ENCODE measurements around the gene SLC31A1.
"Not testable (repeated sequence)": the region's sequence is repeated elsewhere in the genome, so short reads cannot be mapped to it uniquely, and the experiment has no call there.

SLC31A1 gene

DNA sequence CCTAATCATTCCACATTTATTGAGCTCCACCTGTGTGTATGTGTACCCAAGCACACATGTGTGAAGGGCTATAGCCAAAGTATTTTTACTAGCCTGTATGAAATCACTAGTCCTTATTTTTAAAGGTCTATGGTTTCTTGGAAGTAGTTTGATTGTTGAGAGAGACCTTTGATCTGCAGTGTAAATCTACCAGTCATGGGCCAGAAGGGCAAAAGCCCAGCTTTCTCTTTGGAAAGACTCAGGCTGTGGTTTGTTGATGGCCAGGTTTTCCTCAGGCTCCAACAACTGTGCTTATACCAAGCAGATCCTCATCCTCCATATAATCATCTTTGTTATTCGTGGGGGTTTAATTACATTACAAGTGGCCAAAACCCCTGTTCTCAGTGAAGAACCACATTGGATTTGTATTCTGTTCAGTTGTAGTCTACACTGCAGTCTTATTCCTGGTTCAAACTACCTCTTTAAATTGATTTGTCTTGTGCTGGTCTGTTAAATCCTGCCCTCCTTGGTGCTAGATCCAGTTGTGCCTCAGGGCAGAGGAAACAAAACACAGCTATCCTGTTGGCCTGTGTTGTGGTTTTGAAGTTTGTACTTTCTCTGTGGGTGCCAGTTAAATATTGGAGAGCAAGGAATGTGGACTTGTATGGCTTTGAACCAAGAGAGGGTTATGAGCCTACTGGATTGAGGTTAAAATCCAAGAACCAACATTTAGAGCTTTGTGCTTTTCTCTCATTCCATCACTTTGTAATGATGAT lies 40.8 kb downstream of the SLC31A1 start:
- DNase-seq (ENCODE audit: low spot score): no peak

DNA sequence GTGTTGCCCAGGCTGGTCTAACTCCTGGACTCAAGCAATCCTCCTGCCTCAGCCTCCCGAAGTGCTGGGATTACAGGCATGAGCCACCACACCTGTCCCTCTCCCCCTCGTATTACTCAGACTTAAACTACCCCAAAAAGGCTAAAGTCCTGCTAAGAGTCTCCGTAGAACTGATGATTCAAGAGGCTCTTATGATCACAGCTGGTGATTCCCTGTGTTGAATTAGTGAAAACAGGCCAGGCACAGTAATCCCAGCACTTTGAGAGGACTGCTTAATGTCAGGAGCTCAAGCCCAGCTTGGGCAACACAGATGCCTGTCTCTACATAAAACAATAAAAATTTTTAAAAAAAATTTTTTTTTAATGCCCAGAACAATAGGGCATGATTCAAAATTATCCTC lies 44.8 kb downstream of the SLC31A1 start:
- no peak for DNase-seq (ENCODE audit: low spot score)

DNA sequence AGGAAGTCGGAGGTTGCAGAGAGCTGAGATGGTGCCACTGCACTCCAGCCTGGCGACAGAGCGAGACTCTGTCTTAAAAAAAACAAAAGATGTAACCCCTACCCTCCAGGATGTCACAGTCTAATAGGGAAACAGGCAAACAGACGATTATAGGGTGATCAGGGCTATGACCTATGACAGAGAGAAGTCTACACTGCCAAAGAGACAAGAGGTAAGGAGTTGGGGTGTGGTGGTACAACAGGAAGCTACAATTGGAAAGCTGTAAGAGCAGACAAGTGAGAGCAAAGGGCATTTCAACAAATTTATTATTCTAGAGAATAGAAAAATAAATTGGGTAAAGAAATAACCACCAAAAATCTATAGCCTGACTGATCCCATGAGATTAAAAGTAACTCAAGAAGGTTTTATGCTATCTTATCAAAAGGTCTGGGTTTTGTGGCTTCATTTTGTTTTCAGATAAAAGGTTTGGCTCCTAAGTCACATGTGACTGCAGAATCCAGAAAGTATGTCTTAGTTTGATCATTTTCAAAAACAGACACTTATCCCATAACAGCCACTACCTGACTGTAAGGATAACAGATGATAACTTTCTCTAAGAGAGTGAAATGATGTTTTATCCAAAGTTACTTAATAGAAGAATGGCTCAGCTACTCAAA lies 46.7 kb downstream of the SLC31A1 start:
- DNase-seq (ENCODE audit: low spot score): no peak

DNA sequence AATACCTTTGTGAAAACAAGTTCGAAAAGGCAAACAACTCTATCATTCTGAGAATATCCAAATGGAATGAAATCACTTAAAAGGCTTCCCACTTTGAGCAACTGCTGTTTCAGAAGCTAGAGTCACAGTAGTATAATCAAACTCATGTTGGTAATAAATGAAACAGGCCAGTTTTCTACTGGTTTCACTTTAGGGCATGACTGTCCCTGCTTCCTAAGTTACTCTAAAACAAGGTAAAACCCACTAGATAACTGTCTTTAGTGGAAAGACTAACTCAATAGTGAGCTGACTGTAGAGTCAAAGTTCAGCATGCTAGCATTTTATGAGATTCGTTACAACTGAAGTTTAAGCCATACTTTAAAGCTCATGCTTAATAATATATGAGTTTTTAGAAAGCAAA lies 48.0 kb downstream of the SLC31A1 start:
- no peak for DNase-seq (ENCODE audit: low spot score)

DNA sequence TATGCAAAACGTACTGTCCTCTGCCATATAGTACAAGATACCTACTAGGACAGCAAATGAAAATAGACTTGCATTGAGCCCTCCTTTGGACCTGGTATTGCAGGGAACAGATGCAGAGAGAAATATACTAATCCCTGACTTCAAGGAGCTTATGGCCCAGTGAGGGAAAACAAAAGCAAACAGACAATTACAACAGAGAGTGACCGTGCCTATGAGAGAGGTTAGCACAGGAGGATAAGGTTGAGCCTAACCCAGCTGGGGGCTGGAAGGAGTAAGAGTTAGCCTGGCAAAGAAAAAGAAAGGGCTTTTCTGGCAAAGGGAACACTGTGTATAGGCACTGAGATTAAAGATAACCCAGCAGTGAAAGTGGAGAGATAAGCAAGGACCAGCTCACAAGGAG lies 48.5 kb downstream of the SLC31A1 start:
- no peak for DNase-seq (ENCODE audit: low spot score)

DNA sequence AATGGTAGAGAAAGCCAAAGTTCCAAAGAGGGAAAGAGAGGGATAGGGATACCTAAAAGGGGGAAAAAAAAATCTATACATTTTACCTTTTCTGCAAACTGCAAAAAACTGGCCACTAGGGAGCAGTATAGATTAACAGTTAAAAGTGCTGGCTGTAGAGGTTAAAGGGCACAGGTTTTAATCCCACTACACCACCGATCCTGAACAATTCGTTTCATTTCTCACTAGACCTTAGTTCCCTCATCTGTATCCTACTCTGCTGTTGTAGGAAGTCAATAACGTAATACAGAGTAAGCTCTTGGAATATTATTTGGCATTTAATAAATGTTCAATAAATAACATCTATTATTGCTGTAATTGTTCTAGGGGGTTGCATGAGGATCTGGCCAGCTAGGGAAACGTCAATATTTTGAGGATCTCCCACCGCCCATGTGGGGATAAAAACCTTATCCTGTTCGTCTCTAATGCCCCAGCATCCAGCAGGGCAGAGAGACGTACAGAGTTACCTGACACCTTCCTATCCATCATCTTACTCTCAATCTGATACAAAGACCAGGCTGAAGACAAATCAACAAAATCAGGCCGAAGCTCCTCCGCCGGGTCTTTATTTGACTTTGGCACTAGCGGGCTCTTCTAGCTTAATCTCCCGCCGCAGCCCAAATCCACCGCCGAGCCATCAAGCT lies 53.3 kb downstream of the SLC31A1 start:
- peak; percentile 61 for DNase-seq (ENCODE audit: low spot score)

DNA sequence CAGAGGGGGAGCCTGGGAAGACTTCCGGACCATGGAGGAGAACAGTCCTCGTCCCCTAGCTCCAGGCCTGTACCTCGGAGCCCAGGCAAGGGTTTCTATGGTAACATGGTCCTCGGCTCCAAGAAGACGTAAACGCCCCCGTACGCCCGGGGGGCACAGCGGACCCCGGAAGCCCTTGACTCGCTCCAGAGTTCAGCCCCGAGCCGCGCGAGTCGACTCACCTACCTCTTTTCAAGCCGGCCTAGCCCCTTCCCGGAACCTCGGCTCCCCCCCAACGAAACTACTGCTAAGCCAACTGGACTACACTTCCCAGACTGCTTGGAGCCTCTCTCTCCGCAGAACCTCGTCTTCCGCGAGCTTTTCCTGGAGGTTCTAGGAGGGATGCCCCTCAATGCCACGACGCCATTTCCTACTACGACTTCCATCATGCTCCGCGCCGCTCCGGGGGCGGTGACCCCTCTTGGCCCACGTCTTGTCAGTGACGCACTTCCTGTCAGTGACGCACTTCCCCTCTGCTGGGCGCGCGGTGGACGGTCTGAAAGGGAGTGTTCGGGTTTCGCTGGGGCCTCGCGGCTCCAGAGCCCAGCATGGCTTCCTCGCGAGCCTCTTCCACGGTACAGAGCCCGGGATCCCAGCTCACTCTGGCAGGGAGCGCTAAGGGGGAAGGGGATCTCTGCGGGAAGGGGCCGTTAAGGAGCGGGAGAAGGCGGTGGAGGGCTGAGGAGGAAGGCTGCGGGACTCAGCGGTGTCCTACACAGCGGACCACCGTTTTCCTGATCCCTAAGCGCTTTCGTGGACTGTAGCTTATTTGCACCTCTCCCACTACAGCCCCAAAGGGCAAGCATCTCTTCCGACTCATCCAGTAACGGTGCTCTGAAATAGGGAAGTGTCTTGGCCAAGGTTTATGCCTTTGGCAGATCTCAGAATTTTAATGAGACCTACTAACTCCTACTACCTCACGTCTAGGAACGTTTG lies 54.1 kb downstream of the SLC31A1 start, which contains the start of the genes CDC26 and PRPF4:
TSS of gene CDC26 (minus strand) at position 416 of the 975 bp plus-strand sequence. CDS start 3,065 bp downstream, outside the sequence.
TSS of gene PRPF4 (plus strand) at position 502 of the 975 bp plus-strand sequence. CDS start at position 588, 86 bp downstream.
- DNase-seq (ENCODE audit: low spot score): peak; percentile 98

DNA sequence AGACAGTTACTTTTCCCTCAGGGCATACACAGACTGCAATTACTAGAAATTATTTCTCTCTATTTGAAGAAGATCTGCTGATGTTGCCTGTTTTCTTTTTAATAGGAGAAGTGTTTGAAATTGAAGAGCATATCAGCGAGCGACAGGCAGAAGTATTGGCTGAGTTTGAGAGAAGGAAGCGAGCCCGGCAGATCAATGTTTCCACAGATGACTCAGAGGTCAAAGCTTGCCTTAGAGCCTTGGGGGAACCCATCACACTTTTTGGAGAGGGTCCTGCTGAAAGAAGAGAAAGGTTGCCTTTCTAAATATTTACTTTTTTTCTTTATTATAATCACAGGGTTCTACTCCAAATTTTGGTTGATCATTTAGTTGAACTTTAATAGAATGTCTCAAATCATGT lies 57.5 kb downstream of the SLC31A1 start:
- DNase-seq (ENCODE audit: low spot score): no peak

DNA sequence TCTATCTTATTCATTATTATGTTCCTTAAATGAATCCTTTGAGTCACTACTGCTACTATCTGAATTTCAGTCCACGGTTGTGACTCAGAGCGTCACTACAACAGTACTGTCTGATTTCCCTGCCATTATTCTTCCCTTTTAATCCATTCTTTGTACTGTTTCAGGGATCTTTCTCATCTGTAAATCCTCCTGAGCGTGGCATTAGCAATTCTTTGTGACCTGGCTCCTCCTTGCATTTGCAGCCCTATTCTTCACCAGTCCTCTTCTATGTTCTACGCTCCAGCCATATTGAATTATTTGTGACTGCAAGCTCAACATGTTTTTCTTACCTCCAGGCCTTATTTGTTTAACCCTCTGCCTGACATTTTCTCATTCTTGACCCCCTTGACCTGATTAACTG lies 60.0 kb downstream of the SLC31A1 start:
- DNase-seq (ENCODE audit: low spot score): no peak

DNA sequence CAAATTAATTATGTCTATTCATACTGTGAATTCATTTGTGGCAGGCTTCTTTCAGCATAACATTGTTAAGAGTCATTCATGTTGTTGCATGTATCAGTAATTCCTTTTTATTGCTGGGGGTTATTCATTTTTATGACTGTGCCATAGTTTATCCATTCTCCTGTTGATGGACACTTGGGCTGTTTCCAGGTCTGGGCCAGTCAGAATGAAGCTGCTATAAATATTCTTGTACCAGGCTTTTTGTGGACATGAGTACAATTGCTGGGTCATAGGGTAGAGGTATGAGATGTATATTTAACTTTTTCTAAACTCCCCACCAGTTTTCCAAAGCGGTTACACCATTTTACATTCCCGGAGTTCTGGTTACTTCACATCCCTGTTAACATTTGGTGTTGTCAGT lies 67.7 kb downstream of the SLC31A1 start:
- no peak for DNase-seq (ENCODE audit: low spot score)

DNA sequence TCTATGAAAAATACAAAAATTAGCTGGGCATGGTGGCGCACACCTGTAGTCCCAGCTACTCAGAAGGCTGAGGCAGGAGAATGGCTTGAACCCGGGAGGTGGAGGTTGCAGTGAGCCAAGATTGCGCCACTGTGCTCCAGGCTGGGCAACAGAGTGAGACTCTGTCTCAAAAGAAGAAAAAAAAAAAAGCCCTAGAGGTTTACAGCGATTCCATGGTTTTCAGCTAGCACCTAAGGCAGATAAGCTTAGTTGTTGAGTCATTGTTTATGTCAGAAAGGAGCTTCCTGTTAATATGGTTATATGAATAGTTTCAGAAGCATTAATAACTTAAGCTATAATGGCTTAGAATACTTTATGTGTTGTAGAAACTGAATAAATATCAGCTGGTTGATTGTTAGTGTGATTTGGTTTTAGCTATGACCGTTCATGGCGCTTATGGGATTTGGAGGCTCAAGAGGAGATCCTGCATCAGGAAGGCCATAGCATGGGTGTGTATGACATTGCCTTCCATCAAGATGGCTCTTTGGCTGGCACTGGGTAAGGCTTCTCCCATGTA lies 68.8 kb downstream of the SLC31A1 start:
- DNase-seq (ENCODE audit: low spot score): no peak

DNA sequence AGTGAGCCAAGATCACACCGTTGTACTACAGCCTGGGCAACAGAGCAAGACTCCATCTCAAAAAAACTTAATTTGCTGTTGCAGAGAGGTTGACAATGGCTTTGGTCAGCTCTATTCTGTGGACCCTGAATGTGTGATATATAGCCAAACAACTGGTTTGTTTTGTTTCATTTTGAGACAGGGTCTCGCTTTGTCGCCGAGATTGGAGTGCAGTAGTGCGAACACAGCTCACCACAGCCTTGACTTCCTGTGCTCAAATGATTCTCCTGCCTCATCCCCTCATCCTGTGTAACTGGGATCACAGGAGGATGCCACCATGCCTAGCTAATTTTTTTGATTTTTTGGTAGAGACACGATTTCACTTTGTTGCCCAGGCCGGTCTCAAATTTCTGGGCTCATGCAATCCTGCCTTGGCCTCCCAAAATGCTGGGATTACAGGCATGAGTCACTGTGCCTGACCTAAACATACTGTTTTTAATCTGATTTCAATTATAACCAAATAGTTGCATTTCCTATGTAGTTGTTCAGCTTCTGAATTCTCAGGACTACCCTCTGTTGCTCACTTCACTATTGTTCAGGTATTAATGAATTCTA lies 72.0 kb downstream of the SLC31A1 start:
- no peak for DNase-seq (ENCODE audit: low spot score)

DNA sequence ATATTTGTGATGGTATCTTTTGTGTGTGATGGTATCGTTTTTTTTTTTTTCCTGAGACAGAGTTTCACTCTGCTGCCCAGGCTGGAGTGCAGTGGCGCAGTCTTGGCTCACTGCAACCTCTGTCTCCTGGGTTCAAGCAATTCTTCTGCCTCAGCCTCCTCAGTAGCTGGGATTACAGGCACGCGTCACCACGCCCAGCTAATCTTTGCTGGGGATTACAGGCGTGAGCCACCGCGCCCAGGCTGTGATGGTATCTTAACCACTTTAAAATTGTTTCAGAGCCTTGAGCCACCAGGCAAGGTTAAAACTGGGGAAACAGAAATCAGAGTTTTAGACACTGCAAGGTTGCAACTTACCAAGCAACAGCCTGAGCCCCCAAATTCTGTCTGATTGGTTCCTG lies 74.9 kb downstream of the SLC31A1 start:
- DNase-seq (ENCODE audit: low spot score): not testable (repeated sequence)

DNA sequence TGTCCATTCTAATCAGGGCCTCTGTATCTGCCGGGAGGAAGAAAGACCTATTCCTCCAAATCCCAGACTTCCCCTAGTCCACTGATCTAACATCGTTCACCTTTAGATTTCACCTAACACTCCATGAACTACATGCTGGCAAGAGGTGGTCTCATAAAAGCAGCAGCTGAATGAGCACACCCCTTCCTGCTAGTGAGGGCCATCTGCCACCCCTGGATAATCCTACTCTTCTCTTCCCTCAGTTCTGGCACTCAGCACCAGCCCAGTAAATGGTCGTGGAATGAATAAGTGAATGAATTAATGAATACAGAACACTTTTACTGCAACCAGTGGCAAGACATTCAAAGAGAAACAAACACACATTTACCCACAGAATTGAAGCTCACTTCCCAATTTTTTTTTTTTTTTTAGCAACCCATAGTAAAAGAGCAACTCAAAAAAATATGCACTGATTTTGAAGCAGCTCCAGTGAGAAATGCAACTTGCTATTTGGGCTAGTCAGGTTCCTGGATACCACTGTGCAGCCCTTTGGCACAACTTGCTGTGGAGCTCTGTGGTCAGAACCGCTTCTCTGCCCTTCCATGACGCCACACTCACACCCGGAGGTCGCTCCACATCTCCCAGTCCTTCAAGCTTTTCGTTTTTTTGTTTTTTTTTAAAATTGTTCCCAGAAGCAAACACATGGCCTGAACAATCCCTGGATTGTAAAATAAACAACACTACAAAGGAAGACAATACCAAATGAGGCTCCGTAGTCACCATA lies 75.6 kb downstream of the SLC31A1 start:
- no peak for DNase-seq (ENCODE audit: low spot score)

DNA sequence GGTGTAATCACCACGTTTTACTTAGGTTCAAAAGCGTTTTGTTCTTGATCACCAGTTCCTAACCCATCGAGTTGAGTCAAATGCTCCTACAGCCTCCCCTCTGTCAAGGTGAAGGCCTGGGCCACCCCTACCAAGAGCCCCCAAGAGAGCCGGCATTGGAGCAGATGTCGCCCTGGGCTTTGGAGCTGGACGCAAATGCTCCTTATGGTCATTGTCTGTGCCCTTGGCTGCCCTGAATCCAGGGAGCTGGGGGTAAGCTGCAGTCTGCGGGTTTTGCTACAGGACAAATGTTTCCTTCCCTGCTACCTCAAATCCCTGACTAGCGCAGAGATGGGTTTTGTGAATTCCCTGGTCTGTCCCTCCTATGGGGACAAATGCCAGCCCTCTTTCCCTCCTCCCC lies 77.0 kb downstream of the SLC31A1 start:
- no peak for DNase-seq (ENCODE audit: low spot score)

DNA sequence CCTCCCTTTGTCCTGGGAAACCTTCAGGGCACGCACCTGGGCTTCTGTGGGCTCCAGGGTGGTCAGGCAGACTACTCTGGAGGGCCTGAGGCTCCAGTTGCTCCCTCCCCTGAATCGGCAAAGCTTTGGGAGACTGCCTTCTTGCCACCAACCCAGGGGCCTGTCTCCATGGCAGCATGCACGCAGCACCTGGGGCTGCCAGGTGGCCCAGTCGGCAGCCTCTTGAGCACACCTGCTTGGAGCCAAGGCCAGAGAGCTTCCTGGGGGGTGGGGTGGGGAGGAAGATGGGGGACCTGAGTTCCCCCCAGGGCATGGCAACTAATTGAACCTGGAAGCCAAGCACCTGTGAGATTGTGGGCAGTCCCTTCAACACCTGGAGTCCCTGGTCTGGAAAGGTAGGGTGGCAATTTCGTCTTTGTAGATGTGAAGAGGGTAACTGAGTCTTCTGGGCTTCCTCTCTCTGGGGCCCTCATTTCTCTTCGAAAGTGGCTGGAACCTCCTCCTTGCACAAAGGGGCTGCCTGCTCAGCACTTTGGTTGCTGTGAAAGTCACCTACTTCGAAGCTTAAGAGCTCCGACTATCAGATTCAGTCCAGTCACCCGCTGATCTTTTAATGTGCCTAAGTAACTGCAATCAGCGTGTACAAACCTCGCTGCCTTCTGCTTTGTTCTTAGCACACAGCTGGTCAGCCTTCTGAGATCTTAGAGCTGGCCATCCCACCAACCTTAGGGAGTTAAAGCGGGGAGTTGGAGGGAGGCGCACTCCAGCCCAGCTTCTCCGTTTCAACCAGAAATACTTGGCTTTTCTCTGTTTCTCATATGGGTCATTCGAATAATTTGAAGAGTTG lies 77.8 kb downstream of the SLC31A1 start:
- DNase-seq (ENCODE audit: low spot score): no peak

DNA sequence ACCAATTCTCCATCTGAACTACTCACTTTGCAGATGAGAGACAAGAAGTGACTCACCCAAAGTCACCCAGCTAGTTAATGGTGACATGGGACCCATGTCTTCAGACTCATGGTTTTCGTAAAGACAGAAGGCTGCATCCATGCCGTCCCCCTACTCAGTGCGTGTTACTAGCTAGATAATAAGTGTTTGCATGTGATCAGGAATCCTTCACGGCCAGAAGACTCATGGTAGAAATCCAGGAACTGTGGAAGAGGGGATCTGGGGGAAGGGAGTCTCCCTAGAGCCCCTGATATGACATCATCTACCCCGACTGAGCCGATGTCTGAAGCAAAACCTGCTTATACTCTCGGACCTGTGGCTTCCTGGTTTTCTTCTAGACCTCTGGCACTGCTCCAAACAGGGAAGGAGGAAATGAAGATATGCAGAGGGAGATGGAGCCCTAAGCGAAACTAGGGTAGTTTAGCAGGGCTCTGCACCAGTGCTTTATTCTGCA lies 78.5 kb downstream of the SLC31A1 start:
- DNase-seq (ENCODE audit: low spot score): no peak

DNA sequence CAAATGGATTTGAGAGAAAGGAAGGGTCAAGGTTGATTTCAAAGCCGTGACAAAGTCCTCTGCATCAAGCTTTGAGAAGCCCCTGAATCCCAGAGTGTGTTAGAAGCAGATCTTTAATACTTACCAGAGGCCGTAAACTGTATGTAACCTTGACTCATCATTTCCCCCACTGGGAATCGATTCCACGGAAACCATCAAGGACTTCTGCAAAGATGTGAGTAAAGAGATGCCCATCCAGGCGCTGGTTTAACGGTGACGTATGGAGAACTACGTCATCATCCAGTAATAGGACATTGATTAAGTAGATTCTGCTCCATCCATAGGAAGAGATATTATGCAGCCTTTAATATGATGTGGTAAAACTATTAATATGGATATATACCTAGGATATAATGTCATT lies 80.2 kb downstream of the SLC31A1 start:
- no peak for DNase-seq (ENCODE audit: low spot score)

DNA sequence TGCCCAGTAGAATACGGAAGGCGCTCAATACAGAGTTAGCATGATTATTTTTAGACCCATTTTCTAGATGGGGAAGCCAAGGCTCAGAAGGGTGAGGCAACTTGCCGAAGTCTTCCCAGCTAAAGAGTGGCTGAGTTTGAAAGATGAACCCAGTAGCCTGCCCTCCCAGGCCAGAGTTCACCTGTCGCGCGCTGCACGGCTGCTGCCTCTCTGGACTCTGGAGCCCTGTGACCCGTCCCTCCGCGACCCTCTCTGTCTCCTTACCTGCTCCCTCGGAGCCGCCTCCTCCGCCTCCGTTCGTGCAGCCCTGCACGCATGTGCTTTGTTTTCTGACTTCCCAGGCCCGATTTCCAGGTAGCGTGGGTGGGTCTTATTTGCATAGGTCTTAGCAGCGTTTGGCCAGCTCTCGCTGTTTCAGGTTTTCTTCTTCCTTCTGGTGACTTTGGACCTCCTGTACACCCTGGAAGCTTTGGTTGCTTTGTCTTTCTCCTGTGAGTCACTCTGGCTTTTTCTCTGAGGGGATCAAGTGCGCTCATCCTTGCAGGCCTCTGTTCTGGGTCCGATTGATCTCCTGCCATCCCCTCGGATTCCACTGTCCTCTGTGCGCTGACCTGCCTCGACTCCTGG lies 81.6 kb downstream of the SLC31A1 start, which contains the start of gene RNF183:
TSS of gene RNF183 (minus strand) at position 585 of the 627 bp plus-strand sequence. CDS start 5,192 bp downstream, outside the sequence.
- no peak for DNase-seq (ENCODE audit: low spot score)
